GM19023 (cell line): ENCODE measurements around the gene SMIM22.

Experiments used
- ATAC-seq: cut with Tn5 transposase; IDR thresholded peaks from one replicate; pipeline ENCODE4 v1.9.1; 2021; ENCODE audit warnings: mild to moderate bottlenecking, moderate library complexity; ENCODE audit not compliant: unreplicated experiment

Gene SMIM22

GRCh38 chr16:4795828-4796572 lies 831 bp downstream of the SMIM22 start:
- no peak for ATAC-seq

GRCh38 chr16:4796982-4797804 lies 2.0 kb downstream of the SMIM22 start:
- ATAC-seq, result no peak

DNA sequence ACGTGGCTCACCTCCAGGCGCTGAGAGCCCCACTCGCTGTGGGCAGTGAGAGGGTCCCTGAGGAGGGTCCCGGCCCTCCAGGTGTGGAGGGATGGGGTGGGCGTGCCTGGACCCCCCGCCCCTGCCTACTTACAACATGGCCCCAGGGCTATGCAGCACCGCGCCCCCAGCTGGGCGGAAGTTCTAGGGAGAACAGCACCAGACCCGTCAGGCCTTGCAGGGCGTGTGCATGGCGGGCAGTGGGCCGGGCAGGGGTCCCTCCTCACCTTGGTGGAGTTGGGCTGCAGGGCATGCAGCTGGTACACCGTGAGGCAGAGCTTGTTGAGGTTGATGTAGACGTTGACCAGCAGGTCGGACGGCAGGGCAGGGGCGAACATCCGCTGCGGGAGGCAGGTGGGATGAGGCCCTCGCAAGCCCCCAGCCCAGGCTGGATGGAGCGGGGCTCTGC lies 2.7 kb downstream of the SMIM22 start:
- ATAC-seq, result no peak

GRCh38 chr16:4798456-4798855 lies 3.3 kb downstream of the SMIM22 start:
- ATAC-seq, result no peak

DNA sequence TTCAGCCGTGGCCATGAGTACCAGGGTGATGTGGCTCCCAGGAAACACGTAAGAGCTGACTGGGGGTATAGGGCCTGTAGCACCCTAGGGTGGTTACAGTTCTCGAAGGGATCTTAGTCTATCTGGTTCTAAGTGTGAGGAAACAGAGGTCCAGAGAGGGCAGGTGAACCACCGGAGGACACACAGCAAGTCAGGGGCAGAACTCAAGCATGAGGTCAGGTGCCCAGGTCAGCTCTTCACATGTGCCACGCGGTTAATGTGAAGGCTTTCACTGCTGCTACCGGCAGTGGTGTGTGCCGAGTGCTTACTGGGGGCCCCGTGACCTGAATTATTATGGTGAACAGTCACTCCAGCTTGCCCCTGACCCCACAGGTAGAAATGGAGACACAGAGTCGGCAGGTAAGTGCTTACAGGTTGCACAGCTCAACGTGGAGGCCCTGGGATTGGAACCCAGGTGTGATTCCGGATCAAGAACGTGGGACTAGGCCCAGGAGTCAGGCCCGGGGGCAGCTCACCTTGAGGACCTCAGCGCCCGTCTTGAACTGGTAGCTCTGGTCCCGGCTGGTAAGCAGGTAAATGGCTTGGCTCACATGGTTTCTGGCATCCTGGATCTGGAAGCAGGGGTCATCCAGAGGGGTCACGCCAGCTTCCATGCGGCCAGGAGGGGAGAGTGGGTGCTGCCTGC lies 4.1 kb downstream of the SMIM22 start:
- no peak for ATAC-seq

- no peak for ATAC-seq
These were observed 5.3 kb downstream of the SMIM22 start for GRCh38 chr16:4800290-4801041.

DNA sequence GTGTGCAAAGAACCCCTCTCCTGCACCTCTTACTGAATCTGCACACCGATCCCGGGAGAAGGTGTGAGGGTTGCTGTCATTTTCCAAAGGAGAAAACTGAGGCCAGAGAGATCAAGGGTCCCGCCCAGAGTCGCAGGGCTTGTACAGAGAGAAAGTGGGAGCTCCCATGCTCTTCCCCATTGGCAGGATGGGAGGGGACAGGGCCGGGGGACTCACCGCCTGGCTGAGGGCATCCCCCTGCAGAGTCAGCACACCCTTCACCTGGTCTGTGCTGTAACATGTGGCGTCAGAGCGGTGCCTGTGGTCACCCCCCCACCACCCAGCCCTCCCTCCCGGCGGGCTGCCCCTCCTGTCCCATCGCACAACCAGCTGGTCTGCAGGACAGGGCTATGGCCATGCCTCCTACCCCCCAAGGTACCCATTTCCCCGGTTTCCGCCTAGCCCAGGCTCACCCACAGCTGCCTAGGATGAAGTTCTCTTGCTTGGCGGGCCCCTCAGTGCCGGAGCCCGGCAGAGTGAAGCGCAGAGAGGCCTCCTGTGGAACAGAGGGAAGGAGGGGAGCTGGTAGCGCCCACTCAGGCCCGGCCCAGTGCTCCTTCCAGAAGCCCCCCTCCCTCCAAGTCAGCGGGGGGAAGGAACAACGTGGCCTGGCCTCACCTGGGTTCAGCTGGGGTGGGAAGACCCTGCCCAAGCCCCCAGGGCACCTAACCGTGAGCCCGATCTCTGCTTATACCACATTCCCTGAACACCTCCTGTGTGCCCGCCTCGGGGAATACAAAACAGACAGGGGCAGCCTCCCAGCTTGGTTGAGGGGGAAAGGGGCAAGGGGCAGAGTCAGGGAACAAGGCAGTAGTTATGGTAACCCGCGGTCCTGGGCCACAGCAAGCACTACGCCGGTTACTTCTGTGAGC lies 6.1 kb downstream of the SMIM22 start:
- ATAC-seq, result no peak

- peak; percentile 50 for ATAC-seq
These were observed 6.9 kb downstream of the SMIM22 start, which contains the start of gene ROGDI for GRCh38 chr16:4801962-4802658. TSS of gene ROGDI (minus strand) at chr16:4802633. CDS start at chr16:4802571, 62 bp downstream.

DNA sequence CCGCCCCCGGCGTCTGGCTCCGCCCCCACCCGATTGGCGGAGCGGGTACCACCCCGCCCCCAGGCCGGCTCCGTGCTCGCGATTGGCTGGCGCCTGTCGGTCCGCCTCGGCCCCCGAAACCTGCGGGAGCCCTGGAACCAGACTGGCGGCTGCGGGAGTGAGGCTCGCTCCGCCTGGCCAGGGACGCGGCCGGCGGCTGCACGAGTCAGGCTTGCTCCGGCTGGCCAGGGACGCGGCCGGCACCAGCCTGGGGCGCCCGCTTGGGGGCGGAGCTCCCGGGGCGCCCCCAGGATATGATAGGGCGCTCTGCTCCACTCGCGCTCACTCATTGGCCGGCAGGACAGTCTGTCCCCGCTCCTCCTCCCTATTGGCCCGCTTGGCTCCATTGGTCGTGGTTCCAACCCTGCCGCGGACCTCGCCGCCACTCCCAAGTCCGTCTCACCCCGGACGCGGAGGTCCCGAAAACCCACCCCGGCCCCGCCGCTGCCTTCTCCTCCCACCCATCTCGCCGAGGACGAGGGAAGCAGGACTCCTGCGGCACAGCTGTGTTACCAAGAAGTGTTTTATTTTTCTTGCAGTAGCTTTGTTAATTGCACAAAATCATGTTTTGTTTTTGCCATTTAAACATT lies 7.6 kb downstream of the SMIM22 start:
- ATAC-seq, result peak; percentile 92

DNA sequence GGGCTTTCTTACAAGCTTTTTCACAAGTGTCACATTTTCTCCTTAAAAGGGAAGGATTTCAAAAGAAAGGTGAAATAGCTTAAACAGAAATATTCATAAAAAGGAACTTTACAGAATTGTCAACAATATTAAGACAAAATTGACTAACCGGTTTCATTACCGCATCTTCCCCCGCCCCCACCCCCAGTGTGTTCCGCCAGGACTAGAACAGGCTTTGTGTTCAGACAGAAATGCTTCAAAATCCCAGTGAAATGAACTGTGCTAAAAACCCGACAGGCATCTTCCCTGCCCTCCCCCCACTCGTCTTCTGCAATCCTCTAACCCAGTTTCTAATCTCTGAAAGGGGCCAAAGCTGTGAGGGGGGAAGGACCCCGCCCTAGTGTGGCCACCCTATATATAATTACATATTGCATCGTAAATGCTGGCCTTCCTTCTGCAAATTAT lies 8.3 kb downstream of the SMIM22 start:
- no peak for ATAC-seq

DNA sequence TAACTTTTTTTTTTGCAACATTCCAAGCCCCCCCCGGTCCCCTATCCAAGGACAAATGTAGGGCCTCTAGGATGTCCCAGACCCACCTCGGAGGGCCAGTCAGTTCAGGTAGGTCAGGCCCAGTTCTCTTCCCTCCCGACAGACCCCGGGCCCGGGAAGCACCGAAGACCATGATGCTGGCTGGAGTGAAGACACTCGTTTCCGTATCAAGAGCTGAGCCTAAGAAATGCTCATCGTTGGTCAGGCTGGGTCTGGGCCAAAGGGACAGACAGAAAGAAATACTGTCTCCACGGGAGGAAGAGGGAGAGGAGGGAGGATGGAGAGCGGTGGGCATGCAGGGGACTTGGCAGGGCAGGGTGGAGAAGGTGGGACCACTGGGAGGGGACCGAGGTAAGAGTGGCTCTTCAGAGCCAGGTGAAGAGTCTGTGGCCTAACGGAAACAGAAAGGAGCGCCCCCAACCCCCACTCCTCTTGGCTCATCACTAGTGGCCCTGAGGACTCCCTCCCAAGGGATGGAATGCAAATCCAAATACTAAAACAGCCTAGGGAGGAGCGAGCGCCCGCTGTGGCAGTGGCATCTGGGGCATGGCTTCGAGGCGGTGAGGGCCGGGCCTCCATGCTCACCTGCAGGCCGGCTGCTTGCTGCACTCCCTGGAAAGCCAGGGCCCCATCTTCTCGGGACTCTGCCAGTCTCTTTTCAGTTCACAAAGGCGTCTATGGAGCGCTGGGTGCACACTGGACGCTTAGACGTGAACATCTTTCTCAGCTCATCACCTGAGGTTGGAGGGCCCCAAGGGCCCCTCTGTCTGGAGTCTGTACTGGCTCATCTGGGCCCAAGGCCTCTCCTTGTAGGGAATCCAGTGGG lies 9.0 kb downstream of the SMIM22 start:
- ATAC-seq, result no peak

DNA sequence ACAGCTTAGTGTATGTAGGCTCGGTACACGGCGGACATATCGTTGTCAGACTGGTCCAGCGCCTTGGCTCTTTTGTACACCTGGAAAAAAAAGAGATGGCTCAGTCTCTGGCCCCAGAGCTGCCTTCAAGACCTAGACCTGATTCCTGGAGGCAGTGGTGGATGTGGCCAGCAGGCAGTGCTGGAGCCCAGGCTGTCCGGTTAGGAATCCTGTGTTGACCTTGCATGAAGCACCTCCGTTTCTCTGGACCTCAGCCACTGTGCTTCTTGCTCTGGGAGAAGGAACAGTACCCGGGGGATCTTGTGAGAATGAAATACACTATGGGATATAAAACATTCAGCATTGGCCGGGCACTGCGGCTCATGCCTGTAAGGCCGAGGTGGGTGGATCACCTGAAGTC lies 10.1 kb downstream of the SMIM22 start:
- ATAC-seq, result no peak

DNA sequence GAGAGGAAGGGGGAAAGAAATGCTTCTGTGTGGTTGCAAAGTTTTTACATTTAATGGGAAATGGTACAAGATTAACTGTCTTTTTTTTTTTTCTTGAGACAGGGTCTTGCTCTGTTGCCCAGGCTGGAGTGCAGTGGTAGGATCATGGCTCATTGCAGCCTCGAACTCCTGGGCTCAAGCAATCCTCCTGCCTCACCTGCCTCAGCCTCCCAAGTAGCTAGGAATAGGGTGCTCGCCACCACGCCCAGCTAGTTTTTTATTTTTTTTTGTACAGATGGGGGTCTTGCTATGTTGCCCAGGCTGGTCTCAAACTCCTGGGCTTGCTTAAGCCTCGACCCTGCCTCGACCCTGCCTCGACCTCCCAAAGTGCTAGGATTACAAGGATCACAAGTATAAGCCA lies 11.1 kb downstream of the SMIM22 start:
- ATAC-seq, result no peak

- no peak for ATAC-seq
These were observed 16.1 kb downstream of the SMIM22 start for GRCh38 chr16:4811242-4811641.

DNA sequence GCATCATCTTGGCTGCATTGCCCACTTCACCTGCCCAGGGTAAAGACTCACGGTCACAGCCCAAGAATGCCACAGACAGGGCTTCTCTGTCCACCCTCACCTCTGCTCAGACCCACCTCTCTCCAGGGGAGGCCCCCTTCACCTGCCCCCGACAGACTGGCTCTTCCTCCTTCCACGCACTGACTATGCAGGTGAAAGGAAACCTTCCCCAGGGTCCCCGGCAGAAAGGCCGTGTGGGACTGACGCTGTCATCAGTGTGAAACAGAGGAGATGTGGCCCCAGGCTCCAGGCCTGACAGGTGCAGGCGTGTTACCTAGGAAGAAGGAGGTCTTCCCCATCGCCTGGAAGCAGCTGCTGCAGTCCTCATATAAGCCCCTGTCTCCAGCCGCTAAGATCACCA lies 16.6 kb downstream of the SMIM22 start:
- ATAC-seq, result no peak

GRCh38 chr16:4813251-4814003 lies 18.3 kb downstream of the SMIM22 start:
- ATAC-seq, result no peak

- no peak for ATAC-seq
These were observed 18.9 kb downstream of the SMIM22 start for GRCh38 chr16:4814046-4814445.
